ENCODE measurements around the gene OR52J3. TPM values are rescaled to one million over a fixed set of nuclear protein-coding genes. Genes with fewer than 3 reads are reported as not detected.

OR52J3 gene
- total and polyA plus RNA-seq, 2 of the 8 experiments (the other 6 are each of a cell fraction or from before 2014, with no cell fraction given) = not detected

DNA sequence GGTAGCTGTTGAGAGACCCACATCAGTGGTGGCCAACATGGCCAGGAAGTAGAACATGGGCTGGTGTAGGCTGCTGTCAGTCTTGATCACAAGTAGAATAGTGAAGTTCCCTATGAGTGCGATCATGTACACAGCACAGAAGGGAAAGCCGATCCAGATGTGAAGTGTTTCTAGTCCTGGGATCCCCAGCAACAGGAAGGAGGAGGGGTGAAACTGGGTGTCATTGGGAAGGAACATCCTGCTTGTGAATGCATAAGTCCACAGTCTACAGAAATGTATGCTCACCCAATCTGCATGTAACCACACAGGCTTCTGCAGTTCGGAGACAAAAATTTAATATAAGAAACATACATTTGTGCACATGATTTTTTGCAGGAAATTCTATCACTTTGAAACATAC is 13.1 kb downstream of the OR52J3 start, which contains the start of gene OR52E2 (continued):
- TF ChIP-seq, protein P1, sequence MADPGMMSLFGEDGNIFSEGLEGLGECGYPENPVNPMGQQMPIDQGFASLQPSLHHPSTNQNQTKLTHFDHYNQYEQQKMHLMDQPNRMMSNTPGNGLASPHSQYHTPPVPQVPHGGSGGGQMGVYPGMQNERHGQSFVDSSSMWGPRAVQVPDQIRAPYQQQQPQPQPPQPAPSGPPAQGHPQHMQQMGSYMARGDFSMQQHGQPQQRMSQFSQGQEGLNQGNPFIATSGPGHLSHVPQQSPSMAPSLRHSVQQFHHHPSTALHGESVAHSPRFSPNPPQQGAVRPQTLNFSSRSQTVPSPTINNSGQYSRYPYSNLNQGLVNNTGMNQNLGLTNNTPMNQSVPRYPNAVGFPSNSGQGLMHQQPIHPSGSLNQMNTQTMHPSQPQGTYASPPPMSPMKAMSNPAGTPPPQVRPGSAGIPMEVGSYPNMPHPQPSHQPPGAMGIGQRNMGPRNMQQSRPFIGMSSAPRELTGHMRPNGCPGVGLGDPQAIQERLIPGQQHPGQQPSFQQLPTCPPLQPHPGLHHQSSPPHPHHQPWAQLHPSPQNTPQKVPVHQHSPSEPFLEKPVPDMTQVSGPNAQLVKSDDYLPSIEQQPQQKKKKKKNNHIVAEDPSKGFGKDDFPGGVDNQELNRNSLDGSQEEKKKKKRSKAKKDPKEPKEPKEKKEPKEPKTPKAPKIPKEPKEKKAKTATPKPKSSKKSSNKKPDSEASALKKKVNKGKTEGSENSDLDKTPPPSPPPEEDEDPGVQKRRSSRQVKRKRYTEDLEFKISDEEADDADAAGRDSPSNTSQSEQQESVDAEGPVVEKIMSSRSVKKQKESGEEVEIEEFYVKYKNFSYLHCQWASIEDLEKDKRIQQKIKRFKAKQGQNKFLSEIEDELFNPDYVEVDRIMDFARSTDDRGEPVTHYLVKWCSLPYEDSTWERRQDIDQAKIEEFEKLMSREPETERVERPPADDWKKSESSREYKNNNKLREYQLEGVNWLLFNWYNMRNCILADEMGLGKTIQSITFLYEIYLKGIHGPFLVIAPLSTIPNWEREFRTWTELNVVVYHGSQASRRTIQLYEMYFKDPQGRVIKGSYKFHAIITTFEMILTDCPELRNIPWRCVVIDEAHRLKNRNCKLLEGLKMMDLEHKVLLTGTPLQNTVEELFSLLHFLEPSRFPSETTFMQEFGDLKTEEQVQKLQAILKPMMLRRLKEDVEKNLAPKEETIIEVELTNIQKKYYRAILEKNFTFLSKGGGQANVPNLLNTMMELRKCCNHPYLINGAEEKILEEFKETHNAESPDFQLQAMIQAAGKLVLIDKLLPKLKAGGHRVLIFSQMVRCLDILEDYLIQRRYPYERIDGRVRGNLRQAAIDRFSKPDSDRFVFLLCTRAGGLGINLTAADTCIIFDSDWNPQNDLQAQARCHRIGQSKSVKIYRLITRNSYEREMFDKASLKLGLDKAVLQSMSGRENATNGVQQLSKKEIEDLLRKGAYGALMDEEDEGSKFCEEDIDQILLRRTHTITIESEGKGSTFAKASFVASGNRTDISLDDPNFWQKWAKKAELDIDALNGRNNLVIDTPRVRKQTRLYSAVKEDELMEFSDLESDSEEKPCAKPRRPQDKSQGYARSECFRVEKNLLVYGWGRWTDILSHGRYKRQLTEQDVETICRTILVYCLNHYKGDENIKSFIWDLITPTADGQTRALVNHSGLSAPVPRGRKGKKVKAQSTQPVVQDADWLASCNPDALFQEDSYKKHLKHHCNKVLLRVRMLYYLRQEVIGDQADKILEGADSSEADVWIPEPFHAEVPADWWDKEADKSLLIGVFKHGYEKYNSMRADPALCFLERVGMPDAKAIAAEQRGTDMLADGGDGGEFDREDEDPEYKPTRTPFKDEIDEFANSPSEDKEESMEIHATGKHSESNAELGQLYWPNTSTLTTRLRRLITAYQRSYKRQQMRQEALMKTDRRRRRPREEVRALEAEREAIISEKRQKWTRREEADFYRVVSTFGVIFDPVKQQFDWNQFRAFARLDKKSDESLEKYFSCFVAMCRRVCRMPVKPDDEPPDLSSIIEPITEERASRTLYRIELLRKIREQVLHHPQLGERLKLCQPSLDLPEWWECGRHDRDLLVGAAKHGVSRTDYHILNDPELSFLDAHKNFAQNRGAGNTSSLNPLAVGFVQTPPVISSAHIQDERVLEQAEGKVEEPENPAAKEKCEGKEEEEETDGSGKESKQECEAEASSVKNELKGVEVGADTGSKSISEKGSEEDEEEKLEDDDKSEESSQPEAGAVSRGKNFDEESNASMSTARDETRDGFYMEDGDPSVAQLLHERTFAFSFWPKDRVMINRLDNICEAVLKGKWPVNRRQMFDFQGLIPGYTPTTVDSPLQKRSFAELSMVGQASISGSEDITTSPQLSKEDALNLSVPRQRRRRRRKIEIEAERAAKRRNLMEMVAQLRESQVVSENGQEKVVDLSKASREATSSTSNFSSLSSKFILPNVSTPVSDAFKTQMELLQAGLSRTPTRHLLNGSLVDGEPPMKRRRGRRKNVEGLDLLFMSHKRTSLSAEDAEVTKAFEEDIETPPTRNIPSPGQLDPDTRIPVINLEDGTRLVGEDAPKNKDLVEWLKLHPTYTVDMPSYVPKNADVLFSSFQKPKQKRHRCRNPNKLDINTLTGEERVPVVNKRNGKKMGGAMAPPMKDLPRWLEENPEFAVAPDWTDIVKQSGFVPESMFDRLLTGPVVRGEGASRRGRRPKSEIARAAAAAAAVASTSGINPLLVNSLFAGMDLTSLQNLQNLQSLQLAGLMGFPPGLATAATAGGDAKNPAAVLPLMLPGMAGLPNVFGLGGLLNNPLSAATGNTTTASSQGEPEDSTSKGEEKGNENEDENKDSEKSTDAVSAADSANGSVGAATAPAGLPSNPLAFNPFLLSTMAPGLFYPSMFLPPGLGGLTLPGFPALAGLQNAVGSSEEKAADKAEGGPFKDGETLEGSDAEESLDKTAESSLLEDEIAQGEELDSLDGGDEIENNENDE (IDR thresholded peaks at IDR 0.05; ENCODE audit: insufficient replicate concordance, low read length) = no peak
- TF ChIP-seq TBP (IDR thresholded peaks at IDR 0.05; ENCODE audit: low read depth, low read length) (no peak), EP300 (IDR thresholded peaks at IDR 0.05; ENCODE audit: borderline replicate concordance in 1 of 2, low read depth in 2 of 2, low read length in 2 of 2) (no peak), POLR2AphosphoS5 (IDR thresholded peaks at IDR 0.05; ENCODE audit: low read depth, low read length) (no peak)

Data from H1 (cell line).